GM10847 (cell line): ENCODE measurements around the gene HTT.

Experiments
- POLR2A ChIP-seq: IDR thresholded peaks from 2 replicates; pipeline ENCODE4 v1.6.1; 2011; ENCODE audit not compliant: insufficient read length; ENCODE audit errors: extremely low read depth

Gene HTT

DNA sequence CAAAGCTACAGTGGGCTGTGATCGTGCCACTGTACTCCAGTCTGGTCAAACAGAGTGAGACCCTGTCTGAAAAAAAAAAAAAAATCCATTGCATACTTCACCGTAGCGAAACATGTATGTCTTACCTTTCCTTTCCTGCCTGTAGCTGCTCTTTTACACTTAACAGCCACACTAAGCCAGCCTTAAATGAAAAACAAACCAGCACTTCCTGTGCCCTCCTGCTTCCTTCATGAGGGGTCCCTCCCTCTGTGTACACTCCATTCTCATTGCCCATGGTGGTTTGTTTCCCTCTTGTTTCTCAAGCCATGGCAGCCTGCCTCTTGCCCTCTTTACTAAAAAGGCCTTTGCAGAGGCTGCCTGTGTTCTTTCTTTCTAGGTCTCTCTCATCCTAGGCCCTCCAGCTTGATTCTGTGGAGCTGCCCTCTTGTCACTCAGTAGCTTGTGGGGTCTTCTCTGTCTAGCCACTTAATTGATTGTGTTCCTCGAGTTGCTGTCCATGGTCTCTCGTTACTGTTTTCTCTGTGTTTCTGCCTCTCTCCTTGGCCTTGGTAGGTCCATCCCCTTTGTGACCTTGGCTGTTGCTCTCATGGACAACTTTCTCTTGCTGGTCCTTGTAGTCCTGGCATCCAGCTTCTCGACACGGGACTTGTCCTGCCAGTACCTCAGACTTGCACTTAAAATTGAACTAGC is 122.3 kb downstream of the HTT start:
- TF ChIP-seq POLR2A, result no peak

DNA sequence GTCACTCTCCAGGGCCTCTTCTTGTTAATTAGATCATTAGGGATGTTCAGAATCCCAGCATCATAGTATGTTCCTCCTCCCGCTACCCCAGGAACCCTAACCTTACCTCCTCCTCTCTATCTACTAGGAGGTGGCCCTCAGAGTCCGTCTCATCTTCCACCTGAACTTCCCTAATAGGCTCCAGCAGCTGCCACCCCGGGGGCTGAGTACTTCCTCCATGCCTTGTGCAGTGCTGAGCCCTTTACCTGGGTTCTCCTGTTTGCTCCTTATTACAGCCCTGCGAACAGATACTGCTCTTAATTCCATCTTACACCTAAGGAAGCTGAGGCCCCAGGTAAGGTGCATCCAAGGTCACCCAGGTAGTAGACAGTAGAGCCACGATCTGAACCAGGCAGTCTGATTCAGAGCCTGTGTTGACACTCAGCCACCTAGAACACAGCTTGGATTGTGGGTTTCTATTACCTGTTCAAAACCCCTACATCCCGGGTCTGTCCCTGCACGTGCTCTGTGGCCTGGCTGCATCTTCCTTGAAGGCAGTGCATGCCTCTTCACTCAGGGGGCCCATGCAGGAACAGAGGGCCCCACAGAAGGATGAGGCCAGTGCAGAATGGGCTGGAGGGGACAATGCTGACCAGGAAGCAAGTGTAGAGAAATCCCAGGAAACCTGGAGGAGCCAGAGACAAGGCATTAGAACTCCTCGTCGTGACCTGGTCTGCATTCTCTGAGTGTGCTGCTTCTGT is 123.1 kb downstream of the HTT start:
- no peak for TF ChIP-seq POLR2A

GRCh38 chr4:3198906-3199305 is 124.4 kb downstream of the HTT start:
- TF ChIP-seq POLR2A, result no peak

DNA sequence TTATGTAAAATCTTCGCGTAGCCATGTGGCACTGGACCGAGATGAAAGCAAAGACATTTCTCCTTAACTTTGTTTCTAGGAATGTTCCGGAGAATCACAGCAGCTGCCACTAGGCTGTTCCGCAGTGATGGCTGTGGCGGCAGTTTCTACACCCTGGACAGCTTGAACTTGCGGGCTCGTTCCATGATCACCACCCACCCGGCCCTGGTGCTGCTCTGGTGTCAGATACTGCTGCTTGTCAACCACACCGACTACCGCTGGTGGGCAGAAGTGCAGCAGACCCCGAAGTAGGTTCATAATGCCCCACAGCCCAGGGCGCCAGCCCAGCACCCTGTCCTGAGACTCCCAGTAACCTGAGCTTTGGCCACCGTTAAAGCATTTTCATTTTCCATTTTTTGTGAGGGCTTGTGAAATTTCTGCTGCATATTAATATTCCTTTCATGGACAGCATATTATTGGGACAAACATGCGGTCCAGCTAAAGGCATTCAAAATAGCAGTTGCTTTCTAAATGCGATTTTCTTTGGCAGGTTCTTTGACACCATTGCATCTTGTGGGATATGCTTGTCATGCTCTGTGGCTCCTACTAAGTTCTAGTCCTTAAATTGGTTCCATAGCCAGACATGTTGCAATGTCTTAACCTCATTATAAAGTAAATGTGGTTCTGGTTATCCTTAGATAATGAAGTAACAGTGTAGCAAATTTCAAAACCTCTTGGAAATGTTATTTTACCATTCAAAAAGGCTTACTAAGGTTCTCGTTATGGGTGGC is 125.4 kb downstream of the HTT start:
- TF ChIP-seq POLR2A, result no peak

DNA sequence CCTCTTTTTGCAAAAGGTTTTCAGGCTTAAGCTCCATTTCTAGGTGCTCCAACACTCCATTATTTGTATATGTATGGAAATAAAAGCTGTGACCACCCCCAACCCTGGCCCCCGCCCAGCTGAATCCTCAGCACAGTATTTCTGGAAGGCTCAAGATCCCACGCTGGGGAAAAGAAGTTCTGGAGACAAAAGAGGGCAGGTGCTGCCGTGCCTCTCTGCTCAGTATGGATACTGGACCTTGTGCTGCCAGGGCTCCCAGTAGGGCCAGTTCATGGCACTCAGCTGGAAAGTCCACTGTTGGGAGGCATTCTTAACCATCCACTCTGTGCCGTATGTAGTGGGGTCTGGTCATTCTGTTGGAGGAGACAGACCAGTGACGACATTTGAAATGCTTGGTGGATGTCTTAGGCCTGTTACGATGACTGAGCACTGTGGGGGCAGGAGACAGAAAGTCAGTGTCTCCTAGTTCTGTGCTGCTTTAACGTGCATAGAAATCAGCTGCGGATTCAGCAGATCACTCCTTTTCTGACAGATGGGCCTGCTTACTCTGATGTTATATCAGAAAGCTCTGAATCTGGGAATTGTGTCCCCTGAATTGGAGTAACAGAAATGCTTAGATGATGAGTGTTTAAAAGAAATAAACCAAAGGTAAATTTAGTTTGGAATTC is 126.1 kb downstream of the HTT start:
- no peak for TF ChIP-seq POLR2A

GRCh38 chr4:3201718-3202702 is 127.5 kb downstream of the HTT start:
- TF ChIP-seq POLR2A, result no peak

- no peak for TF ChIP-seq POLR2A
These were observed 128.6 kb downstream of the HTT start for GRCh38 chr4:3202836-3203820.

DNA sequence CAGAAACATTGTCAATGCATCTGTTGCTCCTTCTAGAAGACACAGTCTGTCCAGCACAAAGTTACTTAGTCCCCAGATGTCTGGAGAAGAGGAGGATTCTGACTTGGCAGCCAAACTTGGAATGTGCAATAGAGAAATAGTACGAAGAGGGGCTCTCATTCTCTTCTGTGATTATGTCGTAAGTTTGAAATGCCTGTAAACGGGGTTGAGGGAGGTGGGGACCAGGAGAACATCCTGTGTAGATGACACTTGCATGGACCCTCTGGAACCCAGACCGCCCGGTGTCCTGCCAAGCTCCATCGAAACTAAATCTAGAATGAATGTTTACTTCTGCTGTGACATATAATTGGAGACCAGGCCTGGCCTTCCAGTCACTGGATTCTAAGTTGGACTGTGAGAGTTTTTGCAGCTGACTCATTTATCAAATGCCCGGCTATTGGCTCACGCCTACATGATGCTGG is 129.5 kb downstream of the HTT start:
- TF ChIP-seq POLR2A, result no peak

- no peak for TF ChIP-seq POLR2A
These were observed 131.5 kb downstream of the HTT start for GRCh38 chr4:3205995-3206394.

DNA sequence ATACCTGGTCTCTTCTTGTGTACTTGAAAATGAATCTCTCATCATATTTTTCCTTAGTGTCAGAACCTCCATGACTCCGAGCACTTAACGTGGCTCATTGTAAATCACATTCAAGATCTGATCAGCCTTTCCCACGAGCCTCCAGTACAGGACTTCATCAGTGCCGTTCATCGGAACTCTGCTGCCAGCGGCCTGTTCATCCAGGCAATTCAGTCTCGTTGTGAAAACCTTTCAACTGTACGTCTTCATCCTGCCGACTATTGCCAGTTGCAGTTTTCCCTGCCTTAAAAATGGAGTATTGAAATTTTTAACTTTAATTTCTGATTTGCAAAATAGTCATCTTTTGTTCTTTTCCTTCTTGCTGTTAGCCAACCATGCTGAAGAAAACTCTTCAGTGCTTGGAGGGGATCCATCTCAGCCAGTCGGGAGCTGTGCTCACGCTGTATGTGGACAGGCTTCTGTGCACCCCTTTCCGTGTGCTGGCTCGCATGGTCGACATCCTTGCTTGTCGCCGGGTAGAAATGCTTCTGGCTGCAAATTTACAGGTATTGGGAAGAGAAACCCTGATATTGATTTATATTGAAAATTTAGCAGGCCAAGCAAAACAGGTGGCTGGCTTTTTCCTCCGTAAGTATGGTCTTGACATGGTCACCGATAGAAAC is 132.1 kb downstream of the HTT start:
- no peak for TF ChIP-seq POLR2A

DNA sequence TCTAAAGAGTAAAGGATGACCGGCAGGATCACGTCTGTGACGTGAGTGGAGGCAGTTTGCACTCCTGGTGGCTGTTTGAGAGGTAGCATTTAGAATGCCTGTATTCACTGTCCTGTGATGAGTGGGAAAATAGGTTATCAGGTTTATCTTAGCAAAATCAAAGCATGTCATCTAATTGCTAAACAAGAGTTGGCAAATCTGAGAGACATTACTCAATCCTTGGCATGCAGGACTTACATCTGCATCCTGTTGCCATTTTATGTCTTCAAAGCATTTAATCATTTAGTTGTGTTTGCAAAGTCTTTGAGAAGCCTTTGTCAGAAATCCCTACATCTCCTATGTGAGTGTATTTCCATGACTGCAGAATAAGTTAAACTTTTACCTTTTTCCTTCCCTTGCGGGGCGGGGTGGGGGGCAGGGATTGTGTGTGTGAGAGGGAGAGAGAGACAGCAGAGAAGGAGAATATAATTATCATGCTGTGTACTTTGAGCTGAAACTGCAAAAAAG is 133.1 kb downstream of the HTT start:
- TF ChIP-seq POLR2A, result no peak

- TF ChIP-seq POLR2A, result no peak
These were observed 134.3 kb downstream of the HTT start for GRCh38 chr4:3208826-3209225.
